PC-9 (cell line): ENCODE measurements around the gene OPTN.

ENCODE experiments used
- CTCF ChIP-seq: fragments of 200-600 bp; sonication (generic); conservative IDR thresholded peaks from 2 replicates; pipeline ENCODE4 v1.6.1; 2017; ENCODE audit warnings: mixed run types, antibody characterized with exemption, mild to moderate bottlenecking, moderate library complexity
- EZH2 ChIP-seq: fragments of 200-600 bp; sonication (generic); IDR thresholded peaks from 2 replicates; pipeline ENCODE4 v1.8.0; 2017; ENCODE audit warnings: antibody characterized with exemption, low read depth

GRCh38 chr10:13102002-13102794, 2.2 kb downstream of the OPTN start:
- TF ChIP-seq CTCF (no peak), EZH2 (no peak)
